Endometrial microvascular endothelial cells (primary cell): ENCODE measurements around the gene TMBIM6. TPM values are rescaled to one million over a fixed set of nuclear protein-coding genes. Genes with fewer than 3 reads are reported as not detected.
"Not testable (repeated sequence)": the region's sequence is repeated elsewhere in the genome, so short reads cannot be mapped to it uniquely, and the experiment has no call there.

ENCODE experiments used
- in situ Hi-C: cut with HindIII; loops from 2 replicates; pipeline ENCODE4 v1.10.0; 2017; ENCODE audit warnings: low sequenced_read_pairs, low pct_unique_long_range_greater_than_20kb; ENCODE audit errors: inconsistent ontology term
- total RNA-seq: library from RNA; depleted of rRNA; stranded (reverse); fragments of >200 nt; gene quantifications from one replicate; pipeline ENCODE4 v1.2.3, GENCODE V29; 2015; ENCODE audit errors: inconsistent ontology term

TMBIM6 gene
- total RNA-seq, 1 donor from 2014 or later, result 415 TPM

DNA sequence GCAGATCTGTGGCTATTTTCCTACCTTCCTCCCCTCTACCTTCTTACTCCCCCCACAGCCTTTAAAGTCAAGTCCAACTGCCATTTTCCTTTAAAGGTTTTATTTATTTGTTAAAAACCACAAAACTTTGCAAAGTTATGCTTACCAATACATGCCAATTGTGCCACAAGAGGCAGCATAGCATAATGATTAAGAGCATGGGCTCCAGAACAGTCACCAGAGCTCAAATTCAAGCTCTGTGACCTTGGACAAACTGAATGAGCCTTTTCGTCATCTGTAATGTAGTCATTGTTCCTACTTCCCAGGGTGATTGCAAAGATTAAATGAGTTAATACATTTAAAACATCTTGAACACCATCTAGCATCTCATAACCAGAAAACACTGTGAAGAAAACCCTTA lies 21.1 kb upstream of the TMBIM6 start:
- in situ Hi-C loops, result no loop called here

DNA sequence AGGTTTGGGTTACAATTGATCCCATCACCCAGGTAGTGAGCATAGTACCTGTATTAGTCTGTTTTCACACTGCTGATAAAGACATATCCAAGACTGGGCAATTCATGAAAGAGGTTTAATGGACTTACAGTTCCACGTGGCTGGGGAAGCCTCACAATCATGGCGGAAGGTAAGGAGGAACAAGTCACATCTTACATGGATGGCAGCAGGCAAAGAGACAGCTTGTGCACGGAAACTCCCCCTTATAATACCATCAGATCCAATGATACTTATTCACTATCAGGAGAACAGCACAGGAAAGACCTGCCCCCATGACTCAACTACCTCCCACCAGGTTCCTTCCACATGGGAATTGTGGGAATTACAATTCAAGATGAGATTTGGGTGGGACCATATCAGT lies 20.0 kb upstream of the TMBIM6 start:
- in situ Hi-C loops, result not testable (repeated sequence)

DNA sequence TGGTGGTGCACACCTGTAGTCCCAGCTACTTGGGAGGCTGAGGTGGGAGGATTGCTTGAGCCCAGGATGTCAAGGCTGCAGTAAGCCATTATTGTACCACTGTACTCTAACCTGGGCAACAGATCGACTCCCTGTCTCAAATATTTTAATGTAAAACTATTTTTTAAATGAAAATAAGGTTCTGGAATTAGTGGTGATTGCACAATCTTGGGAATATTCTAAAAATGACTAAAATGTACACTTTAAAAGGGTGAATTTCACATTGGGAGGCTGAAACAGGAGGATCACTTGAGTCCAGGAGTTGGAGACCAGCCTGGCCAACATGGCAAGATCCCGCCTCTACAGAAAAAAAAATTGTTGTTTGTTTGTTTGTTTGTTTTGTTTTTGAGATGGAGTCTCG lies 12.9 kb upstream of the TMBIM6 start:
- in situ Hi-C loops, result no loop called here

DNA sequence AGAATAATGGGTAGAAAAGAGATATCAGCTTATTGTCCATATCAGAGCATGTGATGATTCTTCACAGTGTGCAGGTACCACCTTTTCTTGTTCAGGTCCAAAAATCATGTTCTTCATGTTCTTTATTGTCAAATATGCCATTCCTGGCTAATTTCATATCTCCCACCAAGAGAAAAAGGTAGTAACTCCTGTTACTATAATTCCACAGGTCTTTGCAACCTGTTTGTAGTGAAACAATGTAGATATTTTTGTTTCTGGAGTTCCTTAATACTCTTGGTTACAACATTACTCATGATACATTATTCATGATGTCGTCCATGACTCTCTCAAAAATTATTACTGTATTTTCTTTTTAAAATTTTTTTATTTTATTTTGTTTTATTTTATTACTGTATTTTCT lies 11.3 kb upstream of the TMBIM6 start:
- in situ Hi-C loops, result no loop called here

DNA sequence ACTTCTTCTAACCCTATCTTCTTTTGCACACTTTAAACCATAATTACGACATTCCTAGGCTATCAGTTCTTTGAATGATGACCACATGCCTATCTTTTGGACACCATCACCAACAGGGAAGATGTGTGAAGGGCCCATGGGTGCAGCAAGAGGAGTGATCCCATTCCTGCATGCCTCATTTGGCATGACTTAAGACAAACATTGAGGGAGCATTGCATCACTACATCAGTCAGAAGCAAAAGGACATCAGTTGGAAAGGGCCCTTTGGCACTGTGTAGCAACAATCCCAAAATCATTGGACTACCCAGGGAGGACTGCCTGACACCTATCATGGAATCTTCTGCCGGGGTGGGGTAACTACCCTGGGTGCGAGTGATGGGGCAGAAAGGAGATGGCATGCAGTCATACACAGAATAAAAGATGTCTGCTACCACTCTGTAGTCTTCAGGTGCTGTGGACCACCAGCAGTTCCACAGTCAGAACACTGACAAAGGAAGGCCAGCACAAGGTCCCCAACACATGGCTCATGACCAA lies 10.7 kb upstream of the TMBIM6 start:
- in situ Hi-C loops, result no loop called here

DNA sequence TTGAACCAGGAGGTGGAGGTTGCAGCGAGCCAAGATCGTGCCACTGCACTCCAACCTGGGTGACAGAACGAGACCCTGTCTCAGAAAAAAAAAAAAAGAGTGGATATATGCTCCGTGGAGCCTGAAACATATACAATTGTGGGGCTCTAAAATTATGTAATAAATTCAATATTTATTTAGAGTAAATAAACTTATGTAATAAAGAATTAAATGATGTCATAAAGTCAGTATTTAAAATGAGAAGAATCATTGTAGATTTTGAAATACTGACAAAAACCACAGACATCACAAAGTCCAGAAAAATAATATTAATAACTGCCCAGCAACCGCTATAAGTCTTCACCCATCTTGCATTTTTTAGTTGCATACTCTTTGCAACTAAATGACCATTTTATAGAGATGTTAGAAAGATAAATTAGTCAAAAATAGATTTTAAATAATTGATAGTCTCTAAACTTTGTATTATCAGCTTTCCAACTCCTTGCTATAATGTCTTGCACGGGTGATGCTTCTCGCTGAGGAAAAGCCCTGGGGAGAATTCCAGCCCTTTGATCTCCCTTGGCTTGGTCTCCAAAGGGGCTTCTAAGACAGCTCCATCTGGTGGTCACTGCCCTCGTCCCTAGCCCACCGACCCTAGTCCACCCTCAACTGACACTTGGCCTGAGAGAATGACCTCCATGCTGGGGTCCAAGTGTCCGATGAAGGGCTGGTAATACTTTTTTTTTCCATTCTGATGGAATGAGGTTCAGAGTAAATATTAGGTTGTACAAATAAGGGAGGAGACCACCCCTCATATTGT lies 7.9 kb upstream of the TMBIM6 start:
- in situ Hi-C loops, result no loop called here

DNA sequence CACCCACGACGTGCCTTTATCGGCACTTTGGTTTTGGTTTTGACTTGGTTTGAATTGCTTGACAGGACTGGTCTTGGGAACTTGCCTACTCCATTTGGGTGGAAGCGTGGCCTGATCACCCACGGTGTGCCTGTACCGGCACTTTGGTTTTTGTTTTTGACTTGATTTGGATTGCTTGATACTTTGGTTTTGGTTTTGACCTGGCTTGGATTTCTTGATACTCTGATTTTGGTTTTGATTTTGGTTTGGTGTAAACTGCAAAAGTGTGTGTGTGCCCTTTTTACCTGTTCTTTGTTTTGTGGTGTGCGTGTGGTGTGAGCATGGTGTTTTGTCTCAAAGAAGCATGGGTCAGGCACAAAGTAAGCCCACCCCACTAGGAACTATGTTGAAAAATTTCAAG lies 6.5 kb upstream of the TMBIM6 start:
- in situ Hi-C loops, result not testable (repeated sequence)

DNA sequence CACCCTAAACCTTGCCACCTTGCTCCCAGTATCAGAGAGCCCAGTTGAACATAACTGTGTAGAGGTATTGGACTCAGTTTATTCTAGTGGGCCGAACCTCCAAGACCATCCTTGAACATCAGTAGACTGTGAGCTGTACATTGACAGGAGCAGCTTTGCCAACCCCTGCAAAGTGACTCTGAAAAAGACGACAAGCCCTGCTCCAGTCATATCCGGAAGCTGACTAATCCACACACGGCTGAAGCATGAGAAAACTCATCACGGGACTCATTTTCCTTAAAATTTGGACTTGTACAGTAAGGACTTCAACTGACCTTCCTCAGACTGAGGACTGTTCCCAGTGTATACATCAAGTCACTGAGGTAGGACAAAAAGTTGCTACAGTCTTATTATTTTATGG lies 2.6 kb upstream of the TMBIM6 start:
- in situ Hi-C loops, result not testable (repeated sequence)

DNA sequence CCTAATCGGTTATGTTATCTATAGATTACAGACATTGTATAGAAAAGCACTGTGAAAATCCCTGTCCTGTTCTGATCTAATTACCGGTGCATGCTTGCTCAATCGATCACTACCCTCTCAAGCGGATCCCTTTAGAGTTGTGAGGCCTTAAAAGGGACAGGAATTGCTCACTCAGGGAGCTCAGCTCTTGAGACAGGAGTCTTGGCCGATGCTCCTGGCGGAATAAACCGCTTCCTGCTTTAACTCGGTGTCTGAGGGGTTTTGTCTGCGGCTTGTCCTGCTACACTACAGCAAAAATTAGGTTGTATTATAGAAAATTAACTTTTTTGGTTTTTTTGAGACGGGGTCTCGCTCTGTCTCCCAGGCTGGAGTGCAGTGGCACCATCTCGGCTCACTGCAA lies 1.1 kb upstream of the TMBIM6 start:
- in situ Hi-C loops, result not testable (repeated sequence)

DNA sequence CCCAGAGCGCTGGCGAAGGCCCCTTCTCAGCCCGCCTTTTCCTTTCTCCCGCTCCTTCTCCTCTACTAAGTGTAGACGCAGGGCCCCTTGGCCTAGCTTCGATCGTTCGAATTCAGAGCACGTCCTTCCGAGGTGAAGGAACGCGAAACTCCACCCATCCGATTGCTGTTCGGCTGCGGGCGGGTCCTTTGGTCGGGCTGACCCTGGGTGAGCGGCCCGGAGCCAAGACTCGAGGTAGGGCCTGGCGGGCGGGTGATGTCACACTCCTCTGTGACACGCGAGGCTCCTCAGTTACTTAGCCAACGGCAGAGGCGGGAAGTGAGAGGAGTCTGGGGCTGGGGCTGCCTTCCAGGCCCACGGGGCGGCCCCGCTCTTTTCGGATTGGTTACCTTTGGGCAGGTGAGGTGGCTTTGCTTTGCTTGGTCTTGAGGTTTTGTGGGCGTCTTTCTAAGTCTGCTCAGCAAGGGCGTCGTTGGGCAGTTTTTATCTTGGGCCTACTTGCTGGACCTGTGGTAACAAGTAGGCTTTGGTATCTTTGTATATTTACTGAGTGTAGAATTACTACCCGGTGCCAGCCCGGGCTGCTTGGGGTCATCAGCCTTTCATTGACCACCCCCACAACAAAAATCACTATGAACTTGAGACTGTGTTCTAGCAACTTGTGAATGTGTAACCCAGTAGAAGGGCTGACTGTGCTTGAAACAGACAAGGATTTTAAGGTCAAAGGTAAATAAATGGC lies 694 bp downstream of the TMBIM6 start:
- in situ Hi-C loops, result no loop called here

DNA sequence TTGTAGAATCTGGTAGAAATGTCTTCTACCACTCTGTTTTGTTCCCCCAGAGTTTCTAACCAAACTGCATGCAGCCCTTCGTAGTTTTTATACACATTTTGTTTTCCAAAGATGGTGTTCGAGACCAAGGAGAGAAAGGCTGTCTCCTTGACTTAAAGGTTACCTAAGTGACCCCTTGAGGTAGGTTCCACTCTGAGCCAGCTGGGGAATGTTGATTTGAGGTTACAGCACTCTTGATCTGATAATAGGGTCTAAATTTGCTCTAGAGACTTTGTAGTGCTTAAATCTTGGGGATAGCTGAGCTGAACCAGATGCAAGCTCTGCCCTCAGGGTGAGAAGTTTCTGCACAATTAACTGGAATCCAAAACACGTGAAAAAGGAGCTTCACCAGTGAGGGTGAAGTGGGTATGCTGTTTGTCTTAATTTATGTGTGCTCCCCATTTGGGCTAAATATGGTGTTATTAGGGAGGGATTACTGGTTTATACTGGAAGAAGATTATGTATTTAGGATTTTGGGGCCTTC lies 3.1 kb downstream of the TMBIM6 start:
- in situ Hi-C loops, result no loop called here

DNA sequence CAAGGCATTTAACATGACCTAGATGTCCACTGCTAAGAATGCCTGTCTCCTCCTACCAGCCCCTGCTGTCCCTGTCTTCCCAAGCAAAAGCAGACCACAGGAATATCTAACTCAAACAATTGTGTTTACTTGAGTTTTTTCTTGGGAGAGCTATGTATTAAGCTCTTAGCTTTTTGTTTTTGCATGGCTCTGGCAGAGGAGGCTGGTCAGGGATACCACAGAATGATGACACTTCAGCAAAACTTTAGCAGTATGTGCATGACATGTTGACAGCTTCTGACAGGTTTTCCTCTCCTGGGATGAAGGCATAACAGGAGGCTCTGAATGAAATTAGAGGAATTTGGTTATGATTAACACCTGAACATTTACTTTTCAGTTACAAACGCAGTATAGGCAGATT lies 6.9 kb downstream of the TMBIM6 start:
- in situ Hi-C loops, result no loop called here

DNA sequence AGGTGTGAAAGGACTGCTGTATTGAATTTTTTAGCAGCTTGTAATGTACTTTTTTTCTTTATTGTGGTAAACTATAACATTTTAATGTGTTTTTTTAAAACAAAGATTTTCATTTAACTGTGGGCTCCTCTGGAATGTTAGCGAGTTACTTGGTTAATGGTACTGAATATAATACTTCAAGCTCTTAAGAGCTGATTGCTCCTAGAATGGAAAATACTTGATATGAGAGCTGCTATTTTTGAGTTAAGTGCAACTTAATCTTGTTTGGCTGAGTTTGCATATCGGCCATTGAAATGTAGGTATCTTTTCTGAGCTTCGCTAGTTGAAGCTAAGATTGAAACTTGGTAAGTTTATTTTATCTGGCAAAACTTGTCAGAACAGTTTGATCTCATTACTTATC lies 7.4 kb downstream of the TMBIM6 start:
- in situ Hi-C loops, result no loop called here

DNA sequence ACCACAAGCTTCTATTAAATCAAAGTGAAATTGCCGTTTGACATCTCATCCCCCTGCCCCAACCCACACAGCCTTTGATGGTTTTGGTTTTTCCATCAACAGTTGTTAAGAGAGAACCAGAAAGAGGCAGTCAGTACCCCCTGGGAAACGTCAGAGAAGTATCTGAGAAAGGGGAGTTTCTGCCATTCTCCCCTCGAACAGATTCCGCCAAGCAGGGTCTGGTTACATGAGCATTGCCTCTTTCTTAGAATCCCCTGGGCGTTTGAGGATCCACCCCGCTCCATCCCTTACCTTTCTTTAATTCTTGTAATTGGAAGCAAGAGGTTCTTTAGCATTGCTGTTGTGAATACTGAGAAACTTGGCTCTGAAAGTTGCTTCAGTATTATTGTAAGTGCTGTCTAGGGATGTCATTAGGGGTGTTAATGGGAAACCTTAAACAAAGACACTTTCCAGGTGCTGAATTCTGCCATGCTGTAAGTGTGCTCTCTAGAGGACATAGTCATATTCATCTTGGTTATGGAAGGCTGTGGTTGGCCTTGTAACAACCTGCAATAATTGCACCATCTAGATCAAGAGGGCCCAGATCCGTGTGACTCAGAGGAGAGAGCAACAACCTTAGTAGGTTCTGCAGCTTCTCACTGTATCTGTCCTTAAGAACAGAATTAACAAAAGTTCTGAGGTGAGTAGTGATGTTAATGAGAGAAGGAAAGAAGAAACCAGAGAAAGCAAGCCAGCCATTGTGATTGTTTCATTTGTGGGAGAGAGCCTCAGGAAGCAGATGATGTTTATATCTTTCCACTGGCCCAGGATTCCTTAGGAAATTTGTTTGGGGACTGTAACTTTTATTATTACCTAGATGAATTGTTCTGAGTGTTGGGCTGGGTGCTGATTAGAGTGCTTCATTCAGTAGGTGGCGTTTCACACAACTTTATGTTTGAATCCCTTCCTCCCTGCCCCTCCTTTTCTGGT lies 9.0 kb downstream of the TMBIM6 start:
- in situ Hi-C loops, result no loop called here

DNA sequence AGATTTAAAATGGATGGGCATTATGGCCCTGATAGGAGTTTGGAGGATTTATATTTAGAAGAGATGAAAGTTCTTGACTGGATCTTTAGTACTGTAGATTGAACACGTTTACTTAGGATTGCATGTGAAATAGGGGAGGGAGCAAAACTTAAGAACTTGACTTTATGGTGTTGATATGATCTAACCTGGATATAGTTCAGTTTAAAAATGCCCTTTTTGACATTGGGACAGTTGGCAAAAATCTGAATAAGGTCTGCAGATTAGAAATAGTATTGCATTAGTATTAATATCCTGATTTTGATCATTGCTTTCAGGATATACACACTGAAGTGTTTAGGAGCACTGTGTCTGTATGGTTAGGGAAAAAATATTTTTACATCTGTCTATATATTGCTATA lies 9.6 kb downstream of the TMBIM6 start:
- in situ Hi-C loops, result no loop called here

DNA sequence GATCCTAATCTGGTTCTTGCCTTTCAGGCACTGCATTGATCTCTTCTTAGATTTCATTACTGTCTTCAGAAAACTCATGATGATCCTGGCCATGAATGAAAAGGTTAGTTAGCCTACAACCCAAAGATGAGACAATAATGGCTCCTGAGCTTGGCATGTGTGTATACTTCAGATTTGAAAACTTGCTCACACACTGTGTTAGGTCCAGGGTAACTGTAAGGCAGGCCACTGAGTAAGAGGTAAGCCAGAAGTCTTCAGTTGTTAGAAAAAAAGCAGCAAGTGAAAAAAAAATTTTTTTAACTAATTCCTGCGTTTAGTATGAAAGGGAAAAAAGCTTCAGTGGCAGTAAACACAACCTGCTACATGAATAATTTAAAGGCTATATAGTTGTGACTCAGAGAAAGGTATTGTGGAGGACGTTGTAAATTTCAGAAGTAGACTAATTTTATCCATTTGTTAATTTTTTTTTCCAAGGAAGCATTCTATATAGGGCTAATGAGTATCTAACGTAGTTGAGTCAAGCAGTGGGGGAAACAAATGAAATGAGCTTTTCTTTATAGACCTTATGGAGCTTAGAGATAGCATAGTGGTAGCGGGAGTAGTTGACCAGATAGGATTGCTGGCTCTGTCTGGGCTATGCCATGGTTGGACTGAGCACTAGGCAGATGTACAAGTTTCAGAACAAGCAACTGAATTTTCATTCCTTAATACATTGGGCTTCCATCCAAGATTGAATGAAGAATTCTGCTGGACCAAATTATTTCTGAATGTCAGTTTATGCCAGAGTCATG lies 20.5 kb downstream of the TMBIM6 start:
- in situ Hi-C loops, result no loop called here

DNA sequence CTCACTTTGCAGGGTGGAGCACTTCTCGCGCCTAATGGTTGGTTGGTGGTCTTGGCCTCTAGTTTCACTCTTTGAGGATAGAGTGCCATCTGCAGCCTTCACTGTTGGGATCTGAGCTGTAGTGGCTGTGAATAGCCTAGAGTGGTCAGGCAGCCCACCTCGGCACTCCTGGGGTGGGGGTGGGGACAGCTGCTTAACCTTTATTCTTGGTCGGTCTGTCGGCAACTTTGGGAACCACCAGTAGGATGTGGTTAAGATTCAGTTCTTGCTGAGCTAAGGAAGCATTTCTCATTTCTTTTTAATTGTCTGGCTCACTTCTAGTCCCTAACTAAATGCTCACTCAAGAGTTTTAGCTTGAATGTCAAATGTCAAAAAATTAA lies 21.1 kb downstream of the TMBIM6 start:
- in situ Hi-C loops, result no loop called here

DNA sequence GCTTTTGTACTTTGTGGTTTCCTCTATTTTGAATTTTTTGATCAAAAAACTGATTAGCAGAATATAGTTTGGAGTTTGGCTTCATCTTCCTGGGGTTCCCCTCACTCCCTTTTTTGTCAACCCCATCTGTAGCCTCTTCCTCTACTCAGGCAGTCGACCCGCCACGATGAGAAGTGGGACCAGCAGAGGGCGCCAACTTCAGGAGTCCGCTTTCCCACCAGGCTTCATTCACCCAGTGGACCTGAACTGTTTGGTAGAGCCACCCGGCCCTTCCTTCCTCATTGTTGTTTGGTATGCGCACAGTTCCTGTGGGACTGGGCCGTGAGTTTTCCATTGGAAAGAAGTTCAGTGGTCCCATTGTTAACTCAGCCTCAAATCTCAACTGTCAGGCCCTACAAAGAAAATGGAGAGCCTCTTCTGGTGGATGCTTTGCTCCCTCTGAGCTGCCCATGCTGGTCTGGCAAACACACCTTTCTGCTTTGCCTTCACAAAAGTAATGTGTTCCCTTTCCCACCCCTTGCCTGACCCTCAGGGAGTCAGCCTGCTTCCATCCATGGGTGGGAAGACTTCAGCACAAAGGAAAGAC lies 21.7 kb downstream of the TMBIM6 start:
- in situ Hi-C loops, result no loop called here
